Breast epithelium (tissue), 4 donors: Measurements from ENCODE around the gene CCDC12. TPM values are rescaled to one million over a fixed set of nuclear protein-coding genes. Genes with fewer than 3 reads are reported as not detected.

Experiments used
- DNase-seq, 2 donors: peaks; one replicate each; pipeline ENCODE4 v3.0.0-alpha.2; 2019; ENCODE audit warnings: low spot score in 2 of 2
- H3K27ac ChIP-seq, 2 donors: fragments of 200-600 bp; sonication (generic) in 1 of 2; one replicate each; pipeline ENCODE4 v1.5.1; 2016 to 2019; ENCODE audit warnings: mild to moderate bottlenecking in 1 of 2
- H3K27me3 ChIP-seq, 2 donors: fragments of 200-600 bp; sonication (generic) in 1 of 2; one replicate each; pipeline versions ENCODE4 v1.5.1 to v1.6.0; 2017 to 2019; ENCODE audit warnings: control low read depth in 1 of 2, mild to moderate bottlenecking in 1 of 2
- H3K36me3 ChIP-seq: fragments of 200-600 bp; one replicate; pipeline ENCODE4 v1.5.1; 2019
- H3K4me1 ChIP-seq, 2 donors: fragments of 200-600 bp; sonication (generic); one replicate each; pipeline ENCODE4 v1.5.1; 2016 to 2019; ENCODE audit warnings: control low read depth in 1 of 2
- H3K4me3 ChIP-seq, 3 donors: fragments of 200-600 bp; sonication (generic); 1 replicate in 2 of 3; 2 replicates in 1 of 3; pipeline ENCODE4 v1.5.1; 2016 to 2019; ENCODE audit warnings: mild to moderate bottlenecking in 3 of 3, moderate library complexity in 2 of 3
- H3K9me3 ChIP-seq, 2 donors: fragments of 200-600 bp; sonication (generic) in 1 of 2; one replicate each; pipeline ENCODE4 v1.5.1; 2016 to 2019; ENCODE audit warnings: control low read depth in 1 of 2
- CTCF ChIP-seq, 3 donors: fragments of 450-650 bp; IDR thresholded peaks; one replicate each; pipeline ENCODE4 v1.5.1; 2016 to 2017; ENCODE audit warnings: antibody characterized with exemption in 3 of 3, mild to moderate bottlenecking in 3 of 3, moderate library complexity in 3 of 3
- POLR2A ChIP-seq: fragments of 450-650 bp; IDR thresholded peaks from one replicate; pipeline ENCODE4 v1.6.1; 2016; ENCODE audit warnings: antibody characterized with exemption, mild to moderate bottlenecking, moderate library complexity
- POLR2AphosphoS5 ChIP-seq, 3 donors: sonication (generic); formaldehyde crosslinking; IDR thresholded peaks; one replicate each; pipeline ENCODE4 v1.6.1; 2017; ENCODE audit warnings: antibody characterized with exemption in 3 of 3
- intact Hi-C: fragments of 100-400 bp; cut with DNase I; formaldehyde crosslinking; loops from one replicate; pipeline ENCODE4 v1.15.1; 2023; ENCODE audit warnings: low total_unique reads
- total RNA-seq, 3 donors: library from RNA; depleted of rRNA; stranded (reverse); fragments of >200 nt; gene quantifications; one replicate each; pipeline ENCODE4 v1.1.0, GENCODE V29; 2016

Gene CCDC12
- total RNA-seq, 3 donors from 2014 or later = 27.0 to 50.2 (median 43.9) TPM

DNA sequence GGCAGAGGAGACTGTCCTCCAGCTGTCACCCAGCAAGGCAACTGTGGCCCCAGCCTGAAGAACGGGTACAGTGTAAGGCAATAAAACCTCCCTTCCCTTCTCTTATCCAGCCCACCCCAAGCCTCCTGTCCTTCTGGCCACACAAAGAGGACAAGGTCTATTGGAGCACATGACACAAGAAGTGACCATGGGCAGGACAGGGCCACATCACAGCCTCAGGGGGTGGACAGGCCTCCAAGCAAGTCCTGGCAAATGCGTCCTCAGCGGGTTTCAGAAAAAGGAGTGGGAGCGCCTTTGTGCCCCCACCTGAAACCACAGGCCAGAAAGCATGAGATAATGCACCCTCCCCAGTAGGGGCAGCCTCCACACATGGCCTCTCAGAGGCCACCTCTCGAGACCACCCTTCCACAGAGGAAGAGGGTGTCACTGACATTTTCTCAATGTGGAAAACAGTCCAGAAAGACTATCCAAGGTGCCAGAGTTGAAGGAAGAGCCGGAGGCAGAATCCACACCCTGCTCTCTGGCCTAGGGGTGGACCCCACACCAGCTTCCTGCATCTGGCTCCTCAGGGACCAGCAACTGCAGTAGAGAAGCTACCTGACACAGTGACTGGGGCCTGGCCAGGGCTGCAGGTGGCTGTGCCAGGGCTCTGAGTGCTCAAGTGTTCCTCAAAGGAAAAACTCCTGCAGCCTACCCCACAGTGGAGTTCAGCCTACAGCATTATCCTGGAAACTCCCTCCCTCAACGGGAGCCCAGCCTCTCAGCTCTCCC is 43.9 kb downstream of the CCDC12 start:
- Histone ChIP-seq H3K4me3 (no peak overlapping the region), H3K4me1 (peaks cover 16 to 70% of the 10 kb centered on the region in 2 donors), H3K36me3 (no peaks in the 10 kb centered on the region), H3K27me3 (no peaks in the 10 kb centered on the region), H3K9me3 (no peaks in the 10 kb centered on the region), H3K27ac (peak overlapping the region; percentile 85 to 89)
- peak in 1 of 2 donors; percentile 48 for DNase-seq
- intact Hi-C loops = no loop called here
- no peak for TF ChIP-seq POLR2AphosphoS5 (IDR thresholded peaks at IDR 0.05)
- TF ChIP-seq CTCF (IDR thresholded peaks at IDR 0.05) = no peak
- no peak for TF ChIP-seq POLR2A

DNA sequence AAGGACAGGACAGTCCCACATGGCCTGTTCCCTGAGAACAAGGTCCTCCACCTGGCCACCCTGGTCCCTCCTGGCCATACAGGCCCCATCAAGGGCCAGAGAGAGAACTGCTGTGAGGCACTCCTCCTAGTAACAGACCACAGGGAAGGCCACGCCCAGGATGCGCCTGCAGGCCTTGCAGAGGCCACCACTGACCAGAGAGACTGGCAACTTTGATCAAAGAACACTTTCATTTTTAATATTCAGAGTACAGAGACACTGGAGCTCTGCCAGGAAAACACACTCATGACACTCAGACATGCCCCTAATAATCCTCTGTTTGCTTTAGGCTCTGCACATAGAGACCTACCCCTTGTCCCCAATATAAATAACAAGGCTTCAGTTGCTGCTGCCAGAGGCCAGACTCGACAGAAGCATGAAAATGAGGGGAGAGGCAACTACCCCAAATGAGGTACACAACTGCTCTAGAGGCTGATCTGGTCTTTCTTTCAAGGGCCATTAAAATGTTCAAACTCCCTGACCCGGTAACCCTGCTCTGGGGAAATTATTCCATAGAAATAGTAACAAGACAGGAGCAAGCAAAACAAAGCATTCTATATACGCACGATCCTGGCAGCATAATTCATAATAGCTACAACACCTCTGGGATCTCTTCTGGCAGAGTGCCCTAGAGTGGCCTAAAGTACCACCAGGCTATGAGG is 44.8 kb downstream of the CCDC12 start:
- DNase-seq = no peak
- Histone ChIP-seq H3K27me3 (no peaks in the 10 kb centered on the region), H3K36me3 (no peaks in the 10 kb centered on the region), H3K4me3 (no peak overlapping the region), H3K4me1 (peaks cover 16 to 78% of the 10 kb centered on the region in 2 donors), H3K27ac (peak overlapping the region; percentile 85 to 89), H3K9me3 (no peaks in the 10 kb centered on the region)
- TF ChIP-seq CTCF (IDR thresholded peaks at IDR 0.05) (no peak), POLR2A (no peak), POLR2AphosphoS5 (IDR thresholded peaks at IDR 0.05) (no peak)
- intact Hi-C loops = no loop called here

DNA sequence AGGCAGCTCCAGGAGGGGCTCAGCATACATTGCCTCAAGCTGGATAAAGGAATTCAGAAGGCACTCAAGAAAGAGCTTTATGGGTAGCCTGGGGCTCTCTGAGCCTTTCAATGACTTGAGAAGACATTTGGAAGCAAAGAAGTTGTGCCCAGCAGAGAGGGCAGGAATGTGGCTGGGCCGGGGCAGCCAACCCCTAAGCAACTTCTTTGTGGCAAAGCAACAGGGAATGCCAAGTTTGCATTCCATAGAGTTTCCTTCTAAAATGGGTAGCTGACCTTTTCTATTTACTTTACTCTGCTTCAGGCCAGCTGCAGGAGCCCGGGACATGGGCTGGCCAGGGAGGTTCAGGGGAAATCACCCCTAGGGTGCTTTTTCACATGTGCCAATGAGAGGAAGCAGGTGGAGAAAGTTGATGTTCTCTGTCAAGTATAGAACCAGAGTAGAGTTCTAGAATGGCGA is 45.6 kb downstream of the CCDC12 start:
- H3K4me3 ChIP-seq = peak overlapping the region in 2 of 3 donors; percentile 6 to 13
- H3K36me3 ChIP-seq = no peaks in the 10 kb centered on the region
- H3K27ac ChIP-seq = peak overlapping the region; percentile 85 to 89
- H3K27me3 ChIP-seq = no peaks in the 10 kb centered on the region
- intact Hi-C loops = no loop called here
- TF ChIP-seq CTCF (IDR thresholded peaks at IDR 0.05) (no peak), POLR2A (no peak), POLR2AphosphoS5 (IDR thresholded peaks at IDR 0.05) (no peak)
- DNase-seq = peak in 1 of 2 donors; percentile 70
- H3K4me1 ChIP-seq = peaks cover 16 to 81% of the 10 kb centered on the region in 2 donors
- H3K9me3 ChIP-seq = no peaks in the 10 kb centered on the region

DNA sequence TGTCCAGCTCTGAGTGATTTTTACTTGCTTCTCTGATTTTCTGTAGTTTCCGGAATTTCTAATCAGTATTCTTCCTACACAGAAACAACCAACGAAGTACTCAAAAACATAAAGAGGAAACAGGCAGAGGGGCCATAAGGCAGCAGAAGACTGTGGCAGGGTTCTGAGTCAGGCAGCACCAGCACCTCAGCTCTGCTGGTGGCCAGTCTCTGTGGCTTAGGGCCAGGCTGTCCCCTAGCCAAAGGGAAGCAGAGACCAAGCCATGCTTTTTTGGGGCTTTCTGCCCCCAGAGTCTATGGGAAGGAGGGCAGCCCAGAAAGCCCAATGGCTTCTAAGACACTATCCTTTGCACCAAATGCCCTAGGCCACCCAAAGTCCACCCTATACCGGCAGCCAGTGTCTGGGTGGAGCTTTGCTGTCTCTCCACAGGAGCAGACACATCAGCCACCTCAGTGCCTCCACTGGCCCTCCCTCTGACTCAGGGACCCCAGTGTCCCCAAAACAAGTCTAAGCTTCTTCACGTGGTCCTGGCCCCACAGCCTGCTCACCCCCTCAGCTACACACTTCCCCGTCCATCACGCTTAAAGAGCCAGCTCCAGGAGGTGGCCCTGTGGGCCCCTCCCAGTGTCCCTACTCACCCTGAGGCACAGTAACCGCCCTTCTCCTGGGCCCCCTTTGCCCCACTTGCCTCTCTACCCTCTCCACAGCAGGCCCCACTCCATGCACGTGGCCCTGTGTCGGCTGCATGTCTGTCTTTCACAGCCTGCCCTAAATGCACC is 46.2 kb downstream of the CCDC12 start:
- Histone ChIP-seq H3K27me3 (no peaks in the 10 kb centered on the region), H3K27ac (peak overlapping the region; percentile 85 to 89), H3K36me3 (no peaks in the 10 kb centered on the region), H3K4me3 (peak overlapping the region in 1 of 3 donors; percentile 13), H3K4me1 (peaks cover 12 to 74% of the 10 kb centered on the region in 2 donors), H3K9me3 (no peaks in the 10 kb centered on the region)
- intact Hi-C loops = no loop called here
- no peak for TF ChIP-seq POLR2A
- no peak for TF ChIP-seq CTCF (IDR thresholded peaks at IDR 0.05)
- TF ChIP-seq POLR2AphosphoS5 (IDR thresholded peaks at IDR 0.05) = no peak
- peak in 1 of 2 donors; percentile 12 for DNase-seq
